ENCODE measurements around the gene PDGFC.

- TF ChIP-seq CTCF (IDR thresholded peaks at IDR 0.05; ENCODE audit: poor library complexity) (no peak), EZH2phosphoT487 (IDR thresholded peaks at IDR 0.05; ENCODE audit: low read depth, severe bottlenecking, unreplicated experiment) (no peak), EZH2 (IDR thresholded peaks at IDR 0.05; ENCODE audit: borderline replicate concordance) (no peak)
These were observed 175.9 kb downstream of the PDGFC start for GRCh38 chr4:156795727-156796126.

All from hepatocyte (in vitro differentiated cells).